ENCODE results near the gene ALAS2.

Gene ALAS2

GRCh38 chrX:55039471-55039870 is 8.7 kb upstream of the ALAS2 start:
- Histone ChIP-seq H3K4me3 (replicated peaks; ENCODE audit: insufficient read depth, low read length) (no peak overlapping the region), H3K27ac (replicated peaks) (no peak overlapping the region), H3K27me3 (ENCODE audit: insufficient read depth, poor library complexity, severe bottlenecking) (no peaks in the 10 kb centered on the region)
- DNase-seq (ENCODE audit: low read depth in 1 of 2, low spot score in 1 of 2), result no peak
- TF ChIP-seq CTCF (IDR thresholded peaks at IDR 0.05; ENCODE audit: insufficient read depth, low read length) (no peak), POLR2AphosphoS5 (IDR thresholded peaks at IDR 0.05; ENCODE audit: low read depth) (no peak), SPI1 (IDR thresholded peaks at IDR 0.05; ENCODE audit: borderline replicate concordance, low read depth) (no peak), REST (IDR thresholded peaks at IDR 0.05; ENCODE audit: insufficient replicate concordance, low read depth) (no peak), GABPA (IDR thresholded peaks at IDR 0.05; ENCODE audit: low read depth) (no peak)

- TF ChIP-seq SPI1 (IDR thresholded peaks at IDR 0.05; ENCODE audit: borderline replicate concordance, low read depth) (no peak), REST (IDR thresholded peaks at IDR 0.05; ENCODE audit: insufficient replicate concordance, low read depth) (no peak), CTCF (IDR thresholded peaks at IDR 0.05; ENCODE audit: insufficient read depth, low read length) (no peak), POLR2AphosphoS5 (IDR thresholded peaks at IDR 0.05; ENCODE audit: low read depth) (no peak), GABPA (IDR thresholded peaks at IDR 0.05; ENCODE audit: low read depth) (no peak)
- H3K27me3 ChIP-seq (ENCODE audit: insufficient read depth, poor library complexity, severe bottlenecking), result no peaks in the 10 kb centered on the region
- no peak overlapping the region for H3K4me3 ChIP-seq (replicated peaks; ENCODE audit: insufficient read depth, low read length)
- H3K27ac ChIP-seq (replicated peaks), result no peak overlapping the region
- DNase-seq (ENCODE audit: low read depth in 1 of 2, low spot score in 1 of 2), result no peak
Observed at GRCh38 chrX:55033429-55033828, 2.7 kb upstream of the ALAS2 start.

GRCh38 chrX:55029291-55029690 is 1.5 kb downstream of the ALAS2 start:
- Histone ChIP-seq H3K4me3 (replicated peaks; ENCODE audit: insufficient read depth, low read length) (no peak overlapping the region), H3K27me3 (ENCODE audit: insufficient read depth, poor library complexity, severe bottlenecking) (no peaks in the 10 kb centered on the region)
- DNase-seq (ENCODE audit: low read depth in 1 of 2, low spot score in 1 of 2), result no peak

More at GRCh38 chrX:55029291-55029690, 1.5 kb downstream of the ALAS2 start:
- no peak overlapping the region for H3K27ac ChIP-seq (replicated peaks)
- no peak for TF ChIP-seq CTCF (IDR thresholded peaks at IDR 0.05; ENCODE audit: insufficient read depth, low read length)
- TF ChIP-seq GABPA (IDR thresholded peaks at IDR 0.05; ENCODE audit: low read depth), result no peak
- TF ChIP-seq REST (IDR thresholded peaks at IDR 0.05; ENCODE audit: insufficient replicate concordance, low read depth), result no peak
- no peak for TF ChIP-seq SPI1 (IDR thresholded peaks at IDR 0.05; ENCODE audit: borderline replicate concordance, low read depth)
